Common myeloid progenitor, CD34-positive (primary cell): ENCODE results near the gene GNG5.
"Not testable (repeated sequence)": the region's sequence is repeated elsewhere in the genome, so short reads cannot be mapped to it uniquely, and the experiment has no call there.

ENCODE experiments used
- CTCF ChIA-PET: fragments of 350-600 bp; sonication (Branson Sonifier 250); formaldehyde crosslinking; loops from one replicate; lab custom pipeline; 2021; ENCODE audit warnings: antibody characterized with exemption; lab: Charles Lee
- POLR2A ChIA-PET: fragments of 350-600 bp; sonication (Branson Sonifier 250); formaldehyde crosslinking; loops from one replicate; lab custom pipeline; 2021; ENCODE audit warnings: antibody characterized with exemption; lab: Charles Lee
- DNase-seq, 3 donors: peaks; one replicate each; pipeline versions ENCODE4 v3.0.0 to v3.0.0-alpha.2; 2013
- H3K27ac ChIP-seq, 2 experiments: 1 replicate in 1 of 2; 2 replicates in 1 of 2; pipeline ENCODE4 v1.7.0; 2013; ENCODE audit warnings: inconsistent platforms in 2 of 2, low read length in 2 of 2, mild to moderate bottlenecking in 2 of 2, low read depth in 1 of 2, moderate library complexity in 1 of 2; ENCODE audit not compliant: severe bottlenecking in 2 of 2, insufficient read depth in 1 of 2, poor library complexity in 1 of 2
- H3K27me3 ChIP-seq, 5 experiments: replicated peaks in 2 of 5; 1 replicate in 3 of 5; 2 replicates in 2 of 5; pipeline versions ENCODE4 v1.6.1 to v1.7.0; 2013; ENCODE audit warnings: low read length in 4 of 5, mild to moderate bottlenecking in 2 of 5, moderate library complexity in 2 of 5, inconsistent platforms in 1 of 5; ENCODE audit not compliant: insufficient read depth in 5 of 5, control insufficient read depth in 4 of 5
- H3K36me3 ChIP-seq, 4 experiments: 1 replicate in 2 of 4; 2 replicates in 2 of 4; pipeline versions ENCODE4 v1.6.1 to v1.7.0; 2013; ENCODE audit warnings: low read length in 3 of 4, control low read depth in 1 of 4, mild to moderate bottlenecking in 1 of 4; ENCODE audit not compliant: control insufficient read depth in 4 of 4, insufficient read depth in 4 of 4
- H3K4me1 ChIP-seq, 4 experiments: 1 replicate in 3 of 4; 2 replicates in 1 of 4; pipeline versions ENCODE4 v1.6.1 to v1.7.1; 2013; ENCODE audit warnings: low read length in 3 of 4, mild to moderate bottlenecking in 3 of 4, control low read depth in 1 of 4, inconsistent platforms in 1 of 4, moderate library complexity in 1 of 4; ENCODE audit not compliant: control insufficient read depth in 4 of 4, insufficient read depth in 4 of 4; ENCODE audit errors: control extremely low read depth in 1 of 4
- H3K4me3 ChIP-seq, 7 experiments: 1 replicate in 4 of 7; 2 replicates in 3 of 7; pipeline versions ENCODE4 v1.5.1 to v1.7.0; 2013; ENCODE audit warnings: mild to moderate bottlenecking in 7 of 7, low read length in 6 of 7, moderate library complexity in 6 of 7, inconsistent platforms in 2 of 7, low read depth in 2 of 7, control low read depth in 1 of 7; ENCODE audit not compliant: insufficient read depth in 4 of 7, control insufficient read depth in 1 of 7; ENCODE audit errors: extremely low read depth in 1 of 7
- H3K9me3 ChIP-seq, 5 experiments: 1 replicate in 4 of 5; 2 replicates in 1 of 5; pipeline versions ENCODE4 v1.6.1 to v1.7.1; 2013; ENCODE audit warnings: low read length in 4 of 5, mild to moderate bottlenecking in 2 of 5, inconsistent platforms in 1 of 5, low read depth in 1 of 5, moderate library complexity in 1 of 5; ENCODE audit not compliant: control insufficient read depth in 4 of 5, insufficient read depth in 2 of 5; ENCODE audit errors: control extremely low read depth in 1 of 5
- WGBS: methylation state at CpG from one replicate; pipeline ENCODE4 v1.1.5; 2013; ENCODE audit not compliant: insufficient coverage; 5-methylcytosine and 5-hydroxymethylcytosine counted together

The GNG5 gene

DNA sequence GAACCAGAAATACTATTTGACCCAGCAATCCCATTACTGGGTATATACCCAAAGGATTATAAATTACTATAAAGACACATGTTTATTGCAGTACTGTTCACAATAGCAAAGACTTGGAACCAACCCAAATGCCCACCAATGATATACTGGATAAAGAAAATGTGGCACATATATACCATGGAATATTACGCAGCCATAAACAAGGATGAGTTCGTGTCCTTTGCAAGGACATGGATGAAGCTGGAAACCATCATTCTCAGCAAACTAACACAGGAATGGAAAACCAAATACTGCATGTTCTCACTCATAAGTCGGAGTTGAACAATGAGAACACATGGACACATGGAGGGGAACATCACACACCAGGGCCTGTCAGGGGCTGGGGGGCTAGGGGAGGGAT is 57.7 kb downstream of the GNG5 start:
- CTCF ChIA-PET, H3K4me3 ChIP-seq, H3K27ac ChIP-seq, H3K4me1 ChIP-seq, H3K27me3 ChIP-seq, H3K36me3 ChIP-seq, POLR2A ChIA-PET, DNase-seq, H3K9me3 ChIP-seq: not testable (repeated sequence)
- WGBS = no CpG with 5 or more reads among the region's 3 CpGs
